Kidney capillary endothelial cell (primary cell): ENCODE measurements around the gene FREM3.
"Not testable (repeated sequence)": the region's sequence is repeated elsewhere in the genome, so short reads cannot be mapped to it uniquely, and the experiment has no call there.

Experiments used
- DNase-seq: peaks from one replicate; pipeline ENCODE4 v3.0.0-alpha.2; 2018; ENCODE audit warnings: low spot score

FREM3 gene

DNA sequence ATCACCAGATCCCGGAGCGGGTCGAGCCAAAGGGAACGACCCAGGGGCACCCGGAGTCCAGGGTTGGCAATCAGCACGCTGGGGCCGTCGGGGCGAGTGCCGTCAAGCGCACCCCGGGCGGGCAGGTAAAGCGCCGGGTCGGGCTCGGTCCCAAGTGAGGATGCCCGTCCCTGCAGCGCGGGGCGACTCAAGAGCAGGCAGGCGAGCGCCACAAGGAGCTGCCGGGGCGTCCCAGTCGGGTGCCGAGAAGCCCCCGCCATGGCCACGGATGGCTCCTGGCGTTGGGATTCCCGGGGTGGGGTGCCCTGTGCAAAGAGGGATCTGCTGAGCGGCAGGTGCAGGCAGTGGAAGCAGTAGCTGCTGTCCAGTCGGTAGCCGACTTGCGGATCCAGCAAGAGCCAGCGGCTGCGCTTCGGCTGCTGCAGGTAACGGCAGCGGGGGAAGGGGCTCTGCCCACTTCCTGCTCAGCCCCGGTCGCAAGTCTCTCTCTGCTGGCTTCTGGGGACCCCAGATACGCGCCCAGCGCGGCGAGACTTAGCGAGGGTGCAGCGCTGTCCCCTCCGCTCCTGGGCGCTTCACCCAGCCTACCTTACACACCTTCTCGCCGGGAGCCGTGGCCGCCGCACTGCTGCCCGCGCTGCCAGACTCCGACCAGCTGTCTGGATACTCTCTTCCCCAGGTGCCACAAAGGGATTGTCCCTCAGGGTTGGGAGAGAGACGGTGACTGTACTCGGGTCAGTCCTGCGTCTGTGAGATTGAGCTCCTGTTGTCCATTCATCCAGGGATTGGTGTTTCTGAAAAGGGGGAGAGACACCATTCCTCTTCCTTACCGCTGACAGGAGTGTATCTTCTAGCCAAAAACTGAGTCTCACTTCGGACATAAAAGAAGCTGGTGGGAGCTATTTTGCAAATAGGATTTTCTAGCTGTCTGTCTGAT, at the start of gene FREM3:
TSS of gene FREM3 (minus strand) at position 260 of the 937 bp plus-strand sequence. CDS start at position 260, 0 bp downstream.
- no peak for DNase-seq

DNA sequence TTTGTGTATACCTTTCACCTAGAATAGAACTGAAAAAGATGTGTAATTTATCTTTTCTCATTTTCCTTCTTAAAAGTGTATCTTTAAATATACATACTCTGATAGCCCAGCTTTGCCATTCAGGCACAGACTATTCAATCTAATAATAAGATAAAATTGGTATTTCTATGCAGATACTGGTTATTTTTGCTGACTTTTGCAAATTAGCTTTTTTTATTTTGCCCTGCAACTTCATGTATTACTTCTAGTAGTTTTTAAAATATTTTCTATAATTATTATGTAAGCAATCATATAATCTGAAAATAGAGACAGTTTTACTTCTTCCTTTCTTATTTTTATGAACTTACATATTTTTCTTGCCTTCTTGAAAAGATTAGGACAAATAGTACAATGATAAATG, 45.4 kb upstream of the FREM3 start:
- no peak for DNase-seq

DNA sequence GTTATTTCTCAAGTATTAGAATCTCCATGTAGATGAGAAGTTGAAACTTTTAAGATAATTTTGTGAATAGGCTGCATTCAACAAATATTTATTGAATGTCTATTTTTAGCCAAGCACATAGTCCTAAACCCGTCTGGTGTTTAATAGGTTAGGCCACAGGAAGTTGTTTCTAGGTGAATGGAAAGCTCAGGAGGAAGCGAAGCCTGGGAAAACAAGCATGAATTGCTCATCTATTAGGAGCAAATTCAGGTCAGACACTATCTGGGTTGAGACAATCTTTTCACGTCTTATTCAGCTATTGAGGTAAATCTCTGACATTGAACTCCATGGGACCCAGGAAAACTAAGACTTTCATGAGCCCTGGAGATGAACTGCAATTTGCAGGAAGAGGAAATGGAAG, 43.1 kb upstream of the FREM3 start:
- DNase-seq = no peak

DNA sequence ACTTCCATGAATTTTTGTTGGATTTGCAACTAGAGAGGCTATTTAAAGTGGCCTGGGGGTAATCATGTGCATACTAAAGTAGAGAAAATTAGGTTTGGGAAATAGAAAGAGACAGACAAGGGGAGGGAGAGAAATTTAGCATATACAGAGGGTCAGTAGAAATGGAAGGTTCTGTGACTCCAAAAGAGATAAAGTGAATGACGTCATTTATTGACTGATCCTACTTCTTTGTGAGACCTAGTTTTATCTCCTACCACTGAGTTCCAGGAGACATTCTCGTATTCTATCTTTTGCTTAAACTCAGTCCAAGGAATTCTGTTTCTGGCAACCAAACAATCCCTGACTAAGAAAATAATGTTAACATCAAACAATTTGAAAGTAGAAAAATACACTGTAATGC, 42.4 kb upstream of the FREM3 start:
- DNase-seq = no peak

DNA sequence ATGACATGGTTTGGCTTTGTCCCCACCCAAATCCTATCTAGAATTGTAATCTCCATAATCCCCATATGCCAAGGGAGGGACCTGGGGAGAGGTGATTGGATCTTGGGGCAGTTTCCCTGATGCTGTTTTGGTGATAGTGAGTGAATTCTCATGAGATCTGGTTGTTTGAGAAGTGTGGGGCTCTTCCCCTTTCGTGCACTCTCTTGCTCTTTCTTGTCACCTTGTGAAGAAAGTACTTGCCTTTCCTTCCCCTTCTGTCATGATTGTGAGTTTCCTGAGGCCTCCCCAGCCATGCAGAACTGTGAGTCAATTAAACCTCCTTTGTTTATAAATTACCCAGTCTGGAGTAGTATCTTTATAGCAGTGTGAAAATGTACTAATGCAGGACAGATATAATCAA, 36.4 kb upstream of the FREM3 start:
- no peak for DNase-seq

DNA sequence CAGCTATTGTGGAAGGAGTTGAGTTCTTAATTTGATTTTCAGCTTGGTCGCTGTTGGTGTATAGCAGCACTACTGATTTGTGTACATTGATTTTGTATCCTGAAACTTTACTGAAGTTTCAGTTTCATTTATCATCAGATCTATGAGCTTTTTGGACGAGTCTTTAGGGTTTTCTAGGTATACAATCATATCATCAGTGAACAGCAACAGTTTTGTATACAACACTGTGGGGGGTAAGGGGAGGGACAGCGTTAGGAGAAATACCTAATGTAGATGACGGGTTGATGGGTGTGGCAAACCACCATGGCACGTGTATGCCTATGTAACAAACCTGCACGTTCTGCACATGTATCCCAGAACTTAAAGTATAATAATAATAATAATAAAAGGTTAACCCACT, 35.6 kb upstream of the FREM3 start:
- DNase-seq = not testable (repeated sequence)

DNA sequence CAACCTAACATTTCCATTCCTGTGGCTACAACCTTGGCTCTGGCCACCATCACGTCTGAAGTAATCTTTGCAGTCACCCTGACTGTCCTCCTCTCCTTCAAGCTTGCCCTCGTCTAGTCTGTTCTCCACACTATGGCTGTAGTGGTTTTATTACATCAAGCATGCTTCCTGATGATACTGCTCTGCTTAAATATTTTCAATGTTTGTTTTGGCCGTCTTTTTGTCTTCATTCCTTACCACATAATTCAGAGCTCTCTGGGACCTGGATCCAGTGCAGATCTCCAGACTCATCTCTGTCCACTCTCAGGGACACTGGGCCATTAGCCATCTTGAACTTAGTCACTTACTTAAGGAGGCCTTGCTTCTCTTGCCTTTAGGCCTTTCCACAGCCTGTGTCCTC, 27.7 kb upstream of the FREM3 start:
- DNase-seq = no peak

DNA sequence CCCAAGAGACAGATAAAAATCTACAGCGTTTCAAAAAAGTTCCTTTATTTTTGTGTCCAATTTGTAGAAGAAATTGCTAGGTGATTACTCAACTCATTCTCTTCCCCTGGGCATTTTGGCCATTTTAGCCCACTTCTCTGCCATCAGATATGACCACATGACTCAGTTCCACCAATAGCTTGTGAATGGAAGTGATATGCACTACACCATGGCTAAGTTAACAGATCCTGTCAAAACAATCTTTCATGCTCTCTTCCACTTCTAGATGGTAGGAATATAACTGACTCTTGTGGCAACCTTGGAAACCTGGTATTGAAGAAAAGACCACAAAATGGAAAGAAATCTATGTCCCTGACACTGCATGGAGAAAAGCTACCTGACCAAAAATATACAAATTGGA, 26.2 kb upstream of the FREM3 start:
- no peak for DNase-seq

DNA sequence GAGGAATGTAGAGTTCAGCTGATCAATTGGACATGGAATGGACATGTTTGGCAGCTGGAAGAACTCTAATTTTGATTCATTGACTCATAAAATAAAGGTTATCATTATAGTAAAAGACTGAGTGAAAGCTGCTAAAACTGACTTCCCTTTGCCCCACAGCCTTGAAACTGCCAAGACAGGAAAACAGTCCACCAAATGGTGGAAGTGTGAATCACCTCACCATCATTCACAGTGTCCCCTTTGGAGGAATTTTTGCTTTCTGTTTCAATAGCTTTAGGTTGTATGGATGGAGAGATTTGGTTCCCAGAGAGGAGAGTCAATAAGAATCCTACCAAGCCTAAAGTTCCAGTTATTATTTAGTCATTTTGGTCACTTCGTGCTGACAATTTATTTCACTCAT, 20.8 kb upstream of the FREM3 start:
- peak; percentile 50 for DNase-seq

DNA sequence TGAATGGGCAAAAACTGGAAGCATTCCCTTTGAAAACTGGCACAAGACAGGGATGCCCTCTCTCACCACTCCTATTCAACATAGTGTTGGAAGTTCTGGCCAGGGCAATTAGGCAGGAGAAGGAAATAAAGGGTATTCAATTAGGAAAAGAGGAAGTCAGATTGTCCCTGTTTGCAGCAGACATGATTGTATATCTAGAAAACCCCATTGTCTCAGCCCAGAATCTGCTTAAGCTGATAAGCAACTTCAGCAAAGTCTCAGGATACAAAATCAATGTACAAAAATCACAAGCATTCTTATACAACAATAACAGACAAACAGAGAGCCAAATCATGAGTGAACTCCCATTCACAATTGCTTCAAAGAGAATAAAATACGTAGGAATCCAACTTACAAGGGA, 18.3 kb upstream of the FREM3 start:
- DNase-seq = not testable (repeated sequence)

DNA sequence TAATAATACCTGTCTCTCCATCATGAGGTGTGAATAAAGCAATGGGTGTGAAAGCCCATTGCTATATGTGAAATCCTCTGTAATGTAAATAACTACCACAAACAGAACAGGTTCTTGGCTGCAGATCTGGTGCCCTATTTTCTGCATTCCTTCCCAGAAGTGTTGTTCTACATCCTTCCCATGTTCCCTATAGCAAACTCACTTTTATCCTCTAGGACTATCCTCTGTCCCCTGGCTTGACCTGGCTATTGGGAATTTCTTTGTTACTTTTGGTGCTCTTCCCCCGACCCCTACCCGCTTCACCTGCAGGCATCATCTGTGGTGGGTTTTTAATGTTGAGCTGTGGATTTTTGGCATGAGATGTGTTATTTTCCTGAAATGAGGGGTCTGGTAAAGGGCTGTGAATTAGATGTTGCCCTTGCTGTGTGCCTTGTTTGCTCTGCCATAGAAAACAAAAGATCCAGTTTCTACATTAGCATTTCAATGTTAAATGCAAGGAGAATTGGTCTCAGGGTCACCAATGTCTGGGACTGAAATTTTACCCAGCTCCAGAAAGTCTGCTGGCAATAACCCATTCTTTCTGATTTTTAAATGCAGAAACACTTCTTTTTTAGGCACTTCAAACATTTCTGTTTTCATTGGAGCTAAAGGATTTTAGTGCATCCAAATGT, 13.6 kb upstream of the FREM3 start:
- DNase-seq = no peak

DNA sequence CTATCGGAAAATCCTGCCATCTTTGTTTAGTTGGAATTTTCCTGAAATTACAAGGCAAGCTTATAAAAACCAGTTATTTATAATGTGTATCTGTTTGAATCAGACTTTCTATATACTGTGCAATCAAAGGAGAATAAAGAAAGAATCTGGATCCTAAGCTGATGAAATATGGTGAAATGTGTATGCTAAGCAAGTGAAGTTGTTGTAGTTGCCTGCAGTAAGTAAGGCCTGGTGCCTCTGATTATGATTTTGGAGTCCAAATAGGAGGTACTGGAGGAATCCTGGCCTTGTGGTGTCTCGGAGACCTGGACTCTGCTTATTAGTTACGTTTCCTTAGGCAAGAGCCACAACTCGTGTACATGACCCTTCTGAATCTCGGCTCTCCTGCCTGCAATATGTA, 13.1 kb upstream of the FREM3 start:
- DNase-seq = no peak

DNA sequence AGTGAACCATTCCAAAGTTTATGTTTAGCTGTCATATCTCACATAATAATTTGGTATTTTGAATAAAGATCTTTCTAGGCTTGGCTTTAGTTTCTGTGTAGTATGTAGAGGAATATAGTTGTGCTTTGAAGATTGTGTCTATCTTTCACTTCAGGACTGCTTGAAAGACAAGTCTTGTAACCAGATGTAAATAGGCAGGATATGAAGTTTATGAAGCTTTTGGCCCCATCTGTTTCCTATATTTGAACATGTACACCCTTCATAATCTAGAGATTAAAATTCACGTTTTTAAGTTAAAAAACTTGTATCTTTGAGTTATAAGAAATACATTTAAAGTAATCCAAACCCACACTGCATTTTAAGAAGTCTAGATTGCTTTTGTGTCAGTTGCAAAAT, 11.7 kb upstream of the FREM3 start:
- no peak for DNase-seq

DNA sequence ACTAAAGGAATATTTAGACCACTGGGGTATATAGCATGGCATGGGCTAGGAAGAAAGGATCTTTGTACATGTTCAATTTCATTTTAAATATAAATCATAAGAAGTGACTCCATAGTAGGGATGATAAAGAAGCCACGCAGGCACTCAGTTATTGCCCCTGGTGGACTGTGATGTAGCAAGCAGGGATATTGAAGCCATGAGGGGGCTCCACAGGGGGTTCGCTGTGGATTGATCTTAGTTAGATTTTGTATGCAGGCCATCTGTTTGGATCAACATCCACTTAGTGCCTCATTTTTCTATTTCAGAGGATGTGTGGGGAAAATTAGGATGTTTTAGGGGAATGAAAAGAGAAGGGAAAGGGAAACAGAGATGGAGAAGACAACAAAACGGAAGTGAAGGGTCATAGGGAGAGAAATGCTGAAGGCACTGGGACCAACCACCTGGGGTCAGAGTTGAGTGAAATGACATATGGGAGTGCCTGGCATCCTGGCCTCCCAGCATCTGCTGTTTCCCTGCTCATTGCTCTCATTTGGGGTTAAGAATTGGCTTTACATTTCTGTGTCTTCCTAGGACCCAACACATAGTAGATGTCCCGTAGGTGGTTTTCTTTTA, 11.2 kb upstream of the FREM3 start:
- DNase-seq = no peak

DNA sequence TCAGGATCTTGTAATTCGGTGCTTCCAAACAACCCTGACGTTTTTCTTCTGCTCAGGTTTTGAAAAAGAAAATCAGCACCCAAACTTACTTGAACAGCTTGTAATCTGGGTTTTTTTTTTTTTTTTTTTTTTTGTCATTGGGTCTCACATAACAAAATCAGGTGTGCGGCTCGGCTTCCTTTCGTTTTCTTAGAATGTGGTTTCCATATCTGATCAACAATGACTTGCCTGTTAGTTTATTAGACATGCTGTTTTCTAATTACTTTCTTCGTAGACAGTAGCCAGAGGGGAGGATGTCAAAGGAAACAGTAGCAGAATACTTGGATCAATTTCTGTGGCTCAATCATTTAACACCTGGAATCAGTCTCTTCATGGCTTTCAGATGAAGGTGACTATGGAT, 890 bp upstream of the FREM3 start:
- DNase-seq = no peak

DNA sequence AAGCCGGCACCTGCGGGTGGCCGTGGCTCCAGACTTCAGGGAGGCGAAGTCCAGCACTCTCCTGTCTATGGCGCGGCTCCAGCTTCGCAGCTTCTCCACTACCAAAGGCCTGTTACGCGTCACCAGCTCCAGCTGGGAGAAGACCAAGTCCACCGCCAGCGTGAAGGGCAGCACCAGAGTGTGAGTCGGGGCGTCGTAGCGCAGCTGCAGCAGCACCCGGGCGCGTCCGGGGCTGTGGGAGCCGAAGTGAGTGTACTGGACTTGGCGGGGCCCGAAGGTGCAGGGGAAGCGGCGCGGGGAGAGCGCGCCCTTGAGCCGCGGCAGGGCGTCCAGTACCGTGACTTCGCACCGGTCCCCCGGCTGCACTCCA, 444 bp downstream of the FREM3 start:
- no peak for DNase-seq

DNA sequence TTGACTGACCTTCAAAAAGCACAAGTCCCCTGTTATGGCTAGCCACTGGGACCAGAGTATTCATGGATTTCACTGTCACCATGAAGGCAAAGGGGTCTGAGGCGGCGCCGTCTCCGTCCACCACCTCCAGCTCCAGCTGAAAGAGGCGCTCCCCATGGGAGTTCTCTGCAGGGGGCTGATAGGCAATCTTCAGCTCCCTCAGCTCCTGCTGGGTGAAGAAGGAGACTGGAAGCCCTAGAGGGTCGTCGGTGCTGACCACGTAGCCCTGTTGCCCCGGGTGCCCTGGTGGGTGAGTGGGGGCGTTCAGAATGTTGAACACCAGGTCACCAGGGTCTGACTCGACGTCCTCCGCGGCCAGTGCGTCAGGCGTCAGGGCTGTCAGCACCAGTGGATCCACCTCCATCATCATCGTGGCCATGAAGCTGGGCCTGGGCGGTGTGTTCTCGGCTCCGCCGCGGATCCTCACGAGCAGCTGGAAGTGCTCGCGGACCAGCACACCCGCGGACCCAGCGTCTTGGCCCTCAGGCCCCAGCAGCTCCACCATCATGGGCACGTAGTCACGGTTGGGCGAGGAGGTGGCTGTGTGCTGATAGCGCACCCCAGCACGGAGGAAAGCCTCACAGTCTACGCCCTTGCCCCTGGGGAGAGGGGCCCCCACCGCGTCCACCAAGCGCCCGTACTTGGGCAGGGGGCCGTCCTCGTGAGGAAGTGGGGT, 987 bp downstream of the FREM3 start:
- DNase-seq = no peak

DNA sequence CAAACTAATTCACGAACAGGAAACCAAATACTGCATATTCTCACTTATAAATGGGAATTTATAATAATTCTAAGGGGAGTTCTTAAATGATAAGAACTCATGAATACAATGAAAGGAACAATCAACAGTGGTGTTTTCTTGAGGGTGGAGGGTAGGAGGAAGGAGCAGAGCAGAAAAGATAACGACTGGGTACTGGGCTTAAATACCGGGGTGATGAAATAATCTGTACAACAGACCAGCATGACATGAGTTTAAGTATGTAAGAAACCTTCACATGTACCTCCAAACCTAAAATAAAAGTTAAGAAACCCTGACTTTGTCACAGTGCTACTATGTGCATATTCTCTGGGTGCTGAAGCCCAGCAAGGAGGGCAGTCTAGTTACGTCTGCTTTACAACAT, 6.6 kb downstream of the FREM3 start:
- DNase-seq = no peak

DNA sequence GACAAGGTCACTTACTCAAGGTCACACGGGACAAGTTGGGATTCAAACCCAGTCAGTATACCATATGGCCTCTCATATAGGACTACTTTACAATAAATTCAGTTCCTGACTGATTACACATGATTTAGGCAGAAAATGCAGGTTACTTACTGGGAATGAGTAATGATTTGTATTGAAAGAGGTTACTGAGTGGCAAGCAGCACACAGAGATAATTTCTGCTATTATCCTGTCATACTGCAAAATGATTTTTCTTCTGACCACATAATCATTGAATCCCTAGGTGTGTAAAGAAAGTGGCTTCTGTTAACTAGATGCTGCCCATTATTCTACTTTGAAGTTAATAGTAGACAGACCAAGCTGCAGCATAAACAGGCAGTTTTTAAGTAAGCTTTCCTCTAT, 8.2 kb downstream of the FREM3 start:
- DNase-seq = no peak

DNA sequence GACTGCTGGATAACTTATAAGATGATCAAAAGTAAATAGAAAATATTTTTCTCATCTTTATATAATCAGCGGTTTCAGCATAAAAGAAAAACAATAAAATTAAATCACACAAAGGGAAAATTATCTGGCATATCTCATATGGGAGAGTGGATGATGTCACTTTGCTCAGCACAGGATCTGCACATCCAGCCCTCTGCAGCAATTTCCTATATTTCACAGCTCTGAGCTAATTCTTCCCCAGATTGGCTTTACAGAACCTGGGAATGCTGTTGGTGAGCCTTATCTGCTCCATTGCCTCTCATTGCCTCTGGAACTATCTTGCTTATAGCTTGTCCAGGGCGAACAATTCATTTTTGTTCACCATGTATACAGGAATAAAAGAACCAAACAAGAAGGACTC, 21.0 kb downstream of the FREM3 start:
- DNase-seq = no peak

DNA sequence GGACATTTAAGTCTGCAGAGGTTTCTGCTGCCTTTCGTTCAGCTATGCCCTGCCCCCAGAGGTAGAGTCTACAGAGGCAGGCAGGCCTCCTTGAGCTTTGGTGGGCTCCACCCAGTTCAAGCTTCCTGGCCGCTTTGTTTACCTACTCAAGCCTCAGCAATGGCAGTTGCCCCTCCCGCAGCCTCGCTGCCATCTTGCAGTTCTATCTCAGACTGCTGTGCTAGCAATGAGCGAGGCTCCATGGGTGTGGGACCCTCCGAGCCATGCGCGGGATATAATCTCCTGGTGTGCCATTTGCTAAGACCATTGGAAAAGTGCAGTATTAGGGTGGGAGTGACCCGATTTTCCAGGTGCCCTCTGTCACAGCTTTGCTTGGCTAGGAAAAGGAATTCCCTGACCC, 26.8 kb downstream of the FREM3 start:
- not testable (repeated sequence) for DNase-seq

DNA sequence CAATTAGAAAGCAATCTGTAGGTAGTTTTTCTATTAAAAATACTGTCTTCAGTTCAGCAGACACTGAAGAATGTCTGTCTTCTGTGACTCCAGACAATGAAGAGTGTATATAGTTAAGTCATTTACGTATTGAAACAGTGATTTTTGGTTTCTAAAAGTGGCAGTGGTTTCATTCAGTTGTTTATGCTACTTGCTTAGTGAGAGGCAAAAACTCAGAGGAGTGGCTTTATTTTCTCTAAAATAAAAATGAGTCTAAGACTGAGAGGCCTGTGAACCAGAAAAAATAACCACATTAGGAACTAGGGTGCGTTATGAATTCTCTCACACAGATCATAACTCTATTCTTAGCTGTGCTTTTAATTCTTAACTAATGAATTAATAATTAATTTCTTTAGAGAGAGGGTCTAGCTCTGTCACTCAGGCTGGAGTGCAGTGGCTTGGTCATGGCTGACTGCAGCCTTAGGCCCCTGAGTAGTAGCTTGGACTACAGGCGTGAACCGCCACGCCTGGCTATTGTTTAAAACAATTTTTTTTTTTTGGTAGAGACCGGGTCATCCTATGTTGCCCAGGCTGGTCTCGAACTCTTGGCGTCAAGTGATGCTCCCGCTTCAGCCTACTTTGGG, 31.4 kb downstream of the FREM3 start:
- DNase-seq = no peak
